Activated gamma-delta T cell treated with anti-CD3 and anti-CD28 coated beads, Interleukin-2, amount 50 U/mL, for 16 hours (primary cell): Measurements from ENCODE around the gene SPAG9.

Experiments used
- DNase-seq: peaks from one replicate; pipeline ENCODE4 v3.0.0-alpha.2; 2020; ENCODE audit warnings: low read depth

The SPAG9 gene

GRCh38 chr17:50917418-50917743, 203.3 kb downstream of the SPAG9 start:
- no peak for DNase-seq

GRCh38 chr17:50916708-50917417, 203.8 kb downstream of the SPAG9 start:
- DNase-seq: no peak

- no peak for DNase-seq
Measured at GRCh38 chr17:50916026-50916707, 204.5 kb downstream of the SPAG9 start.

GRCh38 chr17:50914505-50915063, 206.1 kb downstream of the SPAG9 start:
- no peak for DNase-seq

GRCh38 chr17:50913120-50913519, 207.5 kb downstream of the SPAG9 start:
- no peak for DNase-seq
